Trophoblast cell (in vitro differentiated cells and primary cell): ENCODE data around the gene GALR2.

Experiments used
- DNase-seq, 2 donors: peaks; one replicate each; pipeline ENCODE4 v3.0.0-alpha.2; 2016
- H2AFZ ChIP-seq: 2 replicates; pipeline ENCODE4 v1.6.1; 2013; ENCODE audit warnings: low read length, moderate library complexity, mild to moderate bottlenecking; ENCODE audit not compliant: insufficient read depth, poor library complexity
- H2AK5ac ChIP-seq: 2 replicates; pipeline ENCODE4 v1.6.1; 2013; ENCODE audit warnings: mild to moderate bottlenecking, low read length
- H2BK120ac ChIP-seq: 2 replicates; pipeline ENCODE4 v1.6.1; 2013; ENCODE audit warnings: low read length, mild to moderate bottlenecking, moderate library complexity; ENCODE audit not compliant: insufficient read depth, poor library complexity
- H2BK12ac ChIP-seq: 2 replicates; pipeline ENCODE4 v1.6.1; 2013; ENCODE audit warnings: mild to moderate bottlenecking, low read length, moderate library complexity
- H2BK5ac ChIP-seq: 2 replicates; pipeline ENCODE4 v1.6.1; 2013; ENCODE audit warnings: low read length, low read depth, moderate library complexity, mild to moderate bottlenecking; ENCODE audit not compliant: poor library complexity
- H3K14ac ChIP-seq: 2 replicates; pipeline ENCODE4 v1.6.1; 2013; ENCODE audit warnings: mild to moderate bottlenecking, low read length
- H3K18ac ChIP-seq: 2 replicates; pipeline ENCODE4 v1.6.1; 2013; ENCODE audit warnings: mild to moderate bottlenecking, low read length
- H3K23ac ChIP-seq: 2 replicates; pipeline ENCODE4 v1.6.1; 2013; ENCODE audit warnings: low read length
- H3K27ac ChIP-seq: 2 replicates; pipeline ENCODE4 v1.5.1; 2013; ENCODE audit warnings: low read depth, mild to moderate bottlenecking, inconsistent platforms, low read length, moderate library complexity
- H3K27me3 ChIP-seq: 2 replicates; pipeline ENCODE4 v1.6.1; 2013; ENCODE audit warnings: inconsistent platforms, mild to moderate bottlenecking, low read length, moderate library complexity; ENCODE audit not compliant: insufficient read depth
- H3K36me3 ChIP-seq, 2 experiments: 1 replicate in 1 of 2; 2 replicates in 1 of 2; pipeline ENCODE4 v1.6.1; 2013; ENCODE audit warnings: low read length in 2 of 2, mild to moderate bottlenecking in 2 of 2, moderate library complexity in 1 of 2; ENCODE audit not compliant: insufficient read depth in 2 of 2, control insufficient read depth in 1 of 2
- H3K4ac ChIP-seq: 2 replicates; pipeline ENCODE4 v1.6.1; 2013; ENCODE audit warnings: low read depth, mild to moderate bottlenecking, low read length, moderate library complexity
- H3K4me1 ChIP-seq, 2 experiments: 1 replicate in 1 of 2; 2 replicates in 1 of 2; pipeline ENCODE4 v1.6.1; 2013; ENCODE audit warnings: low read length in 2 of 2, mild to moderate bottlenecking in 2 of 2, moderate library complexity in 1 of 2; ENCODE audit not compliant: insufficient read depth in 2 of 2, control insufficient read depth in 1 of 2
- H3K4me2 ChIP-seq: 2 replicates; pipeline ENCODE4 v1.6.1; 2013; ENCODE audit warnings: inconsistent platforms, mild to moderate bottlenecking, low read length, moderate library complexity
- H3K4me3 ChIP-seq: 2 replicates; pipeline ENCODE4 v1.5.1; 2013; ENCODE audit warnings: mild to moderate bottlenecking, low read depth, low read length, inconsistent platforms
- H3K79me1 ChIP-seq: one replicate; pipeline ENCODE4 v1.6.1; 2013; ENCODE audit warnings: low read length
- H3K79me2 ChIP-seq: 2 replicates; pipeline ENCODE4 v1.6.1; 2013; ENCODE audit warnings: low read length, mild to moderate bottlenecking; ENCODE audit not compliant: control insufficient read depth, insufficient read depth, poor library complexity
- H3K9ac ChIP-seq: 2 replicates; pipeline ENCODE4 v1.6.1; 2013; ENCODE audit warnings: mild to moderate bottlenecking, low read length
- H3K9me3 ChIP-seq: 2 replicates; pipeline ENCODE4 v1.6.1; 2013; ENCODE audit warnings: low read depth, mild to moderate bottlenecking, control low read depth, inconsistent platforms, low read length; ENCODE audit not compliant: insufficient read depth
- H4K12ac ChIP-seq: 2 replicates; pipeline ENCODE4 v1.6.1; 2013; ENCODE audit warnings: low read depth, mild to moderate bottlenecking, low read length, moderate library complexity
- H4K8ac ChIP-seq: 2 replicates; pipeline ENCODE4 v1.6.1; 2013; ENCODE audit warnings: low read depth, mild to moderate bottlenecking, low read length, moderate library complexity
- H4K91ac ChIP-seq: one replicate; pipeline ENCODE4 v1.6.1; 2013; ENCODE audit warnings: low read depth, mild to moderate bottlenecking, low read length, moderate library complexity
- WGBS: extraction: QIAGEN DNeasy Blood & Tissue Kit; methylation state at CpG from one replicate; pipeline ENCODE4 v1.1.7; 2013; ENCODE audit warnings: missing lambda C conversion rate; ENCODE audit not compliant: insufficient read length, insufficient coverage; ENCODE audit errors: extremely low coverage; 5-methylcytosine and 5-hydroxymethylcytosine counted together

GALR2 gene

DNA sequence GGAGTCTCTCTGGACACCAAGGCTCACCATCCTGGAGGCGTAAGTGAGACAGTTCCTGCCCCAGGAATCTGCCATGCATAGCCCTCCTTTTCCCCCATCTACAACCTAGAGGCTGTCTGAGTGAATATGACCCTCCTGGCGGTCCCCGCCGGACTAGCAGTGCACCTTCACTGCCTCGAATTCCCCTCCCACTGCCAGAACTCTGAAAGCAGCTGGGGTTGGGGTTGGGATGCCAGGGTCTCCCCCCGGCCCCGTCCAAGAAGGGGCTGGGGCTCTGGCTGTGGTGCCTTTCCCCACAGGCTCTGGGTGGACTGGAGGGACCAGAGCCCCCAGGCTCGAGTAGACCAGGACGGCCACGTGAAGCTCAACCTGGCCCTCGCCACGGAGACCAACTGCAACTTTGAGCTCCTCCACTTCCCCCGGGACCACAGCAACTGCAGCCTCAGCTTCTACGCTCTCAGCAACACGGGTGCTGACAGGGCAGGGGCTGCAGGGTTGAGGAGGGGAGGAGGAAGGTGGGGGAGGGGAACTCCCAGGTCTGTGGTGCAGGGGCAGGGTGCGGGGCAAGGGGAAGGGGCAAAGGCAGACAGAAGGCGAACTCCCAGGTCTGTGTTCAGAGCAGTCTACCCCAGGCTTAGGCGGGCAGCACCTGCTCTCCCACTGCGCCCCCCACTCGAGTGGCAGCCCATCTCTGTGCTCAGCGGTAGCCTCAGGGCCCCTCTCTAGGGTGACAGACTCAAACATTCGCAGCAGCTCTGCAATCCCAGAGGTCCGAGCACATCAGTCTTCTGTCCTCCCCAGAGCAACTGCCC lies 5.6 kb downstream of the GALR2 start:
- no peak overlapping the region for H3K4ac ChIP-seq
- no peak for DNase-seq
- WGBS, result no CpG with 5 or more reads among the region's 23 CpGs

DNA sequence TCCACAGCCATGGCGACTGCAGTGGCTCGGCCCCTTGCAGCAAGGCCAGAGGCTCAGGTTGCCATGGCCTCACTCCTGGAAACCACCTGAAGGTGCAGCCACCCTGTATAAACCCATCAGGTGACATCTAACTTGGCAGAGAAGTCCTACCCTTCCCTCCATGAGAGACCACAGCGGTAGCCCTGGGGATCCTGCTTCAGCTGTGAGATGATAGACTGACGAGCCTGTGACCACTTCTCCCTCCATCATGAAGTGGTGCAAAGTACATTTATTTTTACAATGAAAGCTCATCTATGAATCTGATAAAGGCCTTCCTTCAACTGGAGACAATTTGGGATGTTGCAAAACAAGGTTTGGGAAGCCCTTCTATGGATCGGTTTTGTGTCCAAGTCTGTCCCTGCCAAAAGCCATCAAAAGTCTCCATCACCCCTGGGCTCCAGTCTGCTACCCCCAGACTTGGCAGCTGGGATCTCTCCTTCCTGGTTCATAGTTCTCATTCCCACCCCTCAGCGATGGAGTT lies 6.2 kb downstream of the GALR2 start:
- H3K9ac ChIP-seq, result no peak overlapping the region
- DNase-seq, result no peak
- H3K4me3 ChIP-seq, result no peak overlapping the region
- no peaks in the 10 kb centered on the region for H3K79me1 ChIP-seq
- no peak overlapping the region for H3K14ac ChIP-seq
- H4K91ac ChIP-seq, result no peak overlapping the region
- WGBS, result no CpG with 5 or more reads among the region's 6 CpGs
- no peak overlapping the region for H3K23ac ChIP-seq
- no peak overlapping the region for H3K4ac ChIP-seq
- H2BK12ac ChIP-seq, result no peak overlapping the region
- H3K4me1 ChIP-seq, result peaks cover 5 to 6% of the 10 kb centered on the region in 2 experiments
- no peak overlapping the region for H2AK5ac ChIP-seq
- H3K9me3 ChIP-seq, result peaks cover 15% of the 10 kb centered on the region
- H3K27me3 ChIP-seq, result peaks cover 31% of the 10 kb centered on the region
- H2BK5ac ChIP-seq, result no peak overlapping the region
- H4K8ac ChIP-seq, result no peak overlapping the region
- H3K36me3 ChIP-seq, result peaks cover 31 to 35% of the 10 kb centered on the region in 2 experiments
- no peak overlapping the region for H3K27ac ChIP-seq
- no peak overlapping the region for H2BK120ac ChIP-seq
- no peak overlapping the region for H3K4me2 ChIP-seq
- no peaks in the 10 kb centered on the region for H3K79me2 ChIP-seq
- no peak overlapping the region for H2AFZ ChIP-seq
- no peak overlapping the region for H4K12ac ChIP-seq
- no peak overlapping the region for H3K18ac ChIP-seq

More for the DNA sequence above, 5.6 kb downstream of the GALR2 start:
- Histone ChIP-seq H2AK5ac (no peak overlapping the region), H2BK120ac (no peak overlapping the region), H4K91ac (no peak overlapping the region), H2BK12ac (no peak overlapping the region), H4K12ac (no peak overlapping the region), H3K4me1 (peaks cover 5 to 6% of the 10 kb centered on the region in 2 experiments), H3K36me3 (peaks cover 25 to 28% of the 10 kb centered on the region in 2 experiments), H3K4me2 (no peak overlapping the region), H3K23ac (no peak overlapping the region), H3K4me3 (no peak overlapping the region), H3K9me3 (peaks cover 15% of the 10 kb centered on the region), H3K79me1 (no peaks in the 10 kb centered on the region), H2BK5ac (no peak overlapping the region), H3K9ac (no peak overlapping the region), H3K27me3 (peaks cover 38% of the 10 kb centered on the region), H4K8ac (no peak overlapping the region), H3K27ac (no peak overlapping the region), H3K79me2 (no peaks in the 10 kb centered on the region), H2AFZ (no peak overlapping the region), H3K14ac (no peak overlapping the region), H3K18ac (no peak overlapping the region)

DNA sequence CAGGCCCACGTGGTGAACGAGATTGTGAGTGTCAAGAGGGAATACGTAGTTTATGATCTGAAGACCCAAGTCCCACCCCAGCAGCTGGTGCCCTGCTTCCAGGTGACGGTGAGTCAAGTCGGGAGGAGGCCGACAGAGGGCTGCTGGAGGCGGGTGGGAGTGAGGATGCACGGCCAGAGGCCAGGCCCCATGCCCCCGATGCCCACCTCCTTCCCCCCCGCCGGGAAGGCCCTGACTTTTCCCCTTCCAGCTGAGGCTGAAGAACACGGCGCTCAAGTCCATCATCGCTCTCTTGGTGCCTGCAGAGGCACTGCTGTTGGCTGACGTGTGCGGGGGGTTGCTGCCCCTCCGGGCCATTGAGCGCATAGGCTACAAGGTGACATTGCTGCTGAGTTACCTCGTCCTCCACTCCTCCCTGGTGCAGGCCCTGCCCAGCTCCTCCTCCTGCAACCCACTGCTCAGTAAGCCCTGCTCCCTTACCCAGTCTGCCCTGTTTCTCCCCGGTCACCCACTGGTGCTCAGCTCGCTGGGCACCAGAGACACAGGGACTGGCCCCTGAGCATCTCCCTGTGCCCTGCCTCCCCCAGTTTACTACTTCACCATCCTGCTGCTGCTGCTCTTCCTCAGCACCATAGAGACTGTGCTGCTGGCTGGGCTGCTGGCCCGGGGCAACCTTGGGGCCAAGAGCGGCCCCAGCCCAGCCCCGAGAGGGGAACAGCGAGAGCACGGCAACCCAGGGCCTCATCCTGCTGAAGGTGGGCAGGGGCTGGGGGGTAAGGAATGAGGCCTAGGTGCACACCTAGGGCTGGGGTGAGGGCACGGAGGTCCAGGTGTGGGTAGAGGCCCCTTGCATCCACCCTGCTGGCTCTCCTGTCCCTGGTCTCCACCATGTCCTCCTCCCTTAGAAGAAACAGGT lies 7.0 kb downstream of the GALR2 start:
- Histone ChIP-seq H3K4me1 (peaks cover 5 to 6% of the 10 kb centered on the region in 2 experiments), H4K12ac (no peak overlapping the region), H3K4me2 (no peak overlapping the region), H2AK5ac (no peak overlapping the region), H3K18ac (no peak overlapping the region), H3K27me3 (peaks cover 24% of the 10 kb centered on the region), H3K4ac (no peak overlapping the region), H3K9ac (no peak overlapping the region), H3K14ac (no peak overlapping the region), H2BK120ac (no peak overlapping the region), H3K36me3 (peaks cover 38 to 41% of the 10 kb centered on the region in 2 experiments), H4K91ac (no peak overlapping the region), H3K79me1 (no peaks in the 10 kb centered on the region), H2BK5ac (no peak overlapping the region), H2BK12ac (no peak overlapping the region), H2AFZ (no peak overlapping the region), H4K8ac (no peak overlapping the region), H3K4me3 (no peak overlapping the region), H3K79me2 (no peaks in the 10 kb centered on the region), H3K27ac (no peak overlapping the region), H3K23ac (no peak overlapping the region), H3K9me3 (peaks cover 12% of the 10 kb centered on the region)
- WGBS, result no CpG with 5 or more reads among the region's 27 CpGs
- DNase-seq, result no peak
